H1 (cell line): ENCODE results near the gene SV2B. TPM values are rescaled to one million over a fixed set of nuclear protein-coding genes. Genes with fewer than 3 reads are reported as not detected.

Experiments used
- SIN3A ChIP-seq, 2 experiments: IDR thresholded peaks in 1 of 2; conservative IDR thresholded peaks in 1 of 2; 2 replicates each; pipeline ENCODE4 v1.6.1; 2011 to 2012; ENCODE audit warnings: low read length in 2 of 2, improper control_type of control experiment in 1 of 2, low read depth in 1 of 2, mild to moderate bottlenecking in 1 of 2
- polyA plus RNA-seq, 7 experiments: library from polyadenylated mRNA; depleted of rRNA in 3 of 7; stranded (reverse) in 5 of 7; unstranded in 2 of 7; fragments of >200 nt in 5 of 7; fragments of 200-250 nt in 2 of 7; gene quantifications; 1 replicate in 5 of 7; 2 replicates in 1 of 7; 4 replicates in 1 of 7; pipeline versions ENCODE4 v1.2.1 to v1.2.3, GENCODE V29; 2011 to 2013; ENCODE audit warnings: missing spikeins in 2 of 7, mixed read lengths in 2 of 7
- total RNA-seq: library from RNA; stranded (reverse); fragmentation: NEBNext Ultra II Directional; extraction: Animal tissue kit (Norgen Biotek cat#: 25700); gene quantifications from 2 replicates; pipeline ENCODE4 v1.2.1, GENCODE V29; 2021

Gene SV2B
- total and polyA plus RNA-seq, 2 of the 8 experiments (the other 6 are each of a cell fraction or from before 2014, with no cell fraction given) = 0.09 to 0.20 TPM

GRCh38 chr15:91259077-91259476 is 159.0 kb downstream of the SV2B start (continued):
- TF ChIP-seq SIN3A (conservative IDR thresholded peaks at IDR 0.05 in 1 of 2, IDR thresholded peaks at IDR 0.05 in 1 of 2; ENCODE audit: low read depth in 1 of 2, low read length in 2 of 2) = no peak
